Glutamatergic neuron (in vitro differentiated cells): ENCODE results near the gene CDS2. TPM values are rescaled to one million over a fixed set of nuclear protein-coding genes. Genes with fewer than 3 reads are reported as not detected.

ENCODE experiments used
- DNase-seq: peaks from one replicate; pipeline ENCODE4 v3.0.0; 2022
- H3K27ac Mint-ChIP-seq: one replicate; pipeline ENCODE4 v1.8.0; 2020; ENCODE audit warnings: mild to moderate bottlenecking, mixed read lengths, inconsistent platforms; ENCODE audit not compliant: unreplicated experiment
- H3K27me3 Mint-ChIP-seq: one replicate; pipeline ENCODE4 v1.8.0; 2020; ENCODE audit warnings: mild to moderate bottlenecking, moderate library complexity, mixed read lengths, inconsistent platforms; ENCODE audit not compliant: unreplicated experiment
- H3K36me3 Mint-ChIP-seq: one replicate; pipeline ENCODE4 v1.8.0; 2020; ENCODE audit warnings: mild to moderate bottlenecking, mixed read lengths, inconsistent platforms; ENCODE audit not compliant: unreplicated experiment
- H3K4me1 Mint-ChIP-seq: one replicate; pipeline ENCODE4 v1.8.0; 2020; ENCODE audit warnings: mild to moderate bottlenecking, low read depth, mixed read lengths, inconsistent platforms; ENCODE audit not compliant: unreplicated experiment
- H3K4me3 Mint-ChIP-seq: one replicate; pipeline ENCODE4 v1.8.0; 2020; ENCODE audit warnings: mild to moderate bottlenecking, mixed read lengths, inconsistent platforms; ENCODE audit not compliant: unreplicated experiment
- H3K9me3 Mint-ChIP-seq: one replicate; pipeline ENCODE4 v1.8.0; 2020; ENCODE audit warnings: mild to moderate bottlenecking, moderate library complexity, mixed read lengths, inconsistent platforms; ENCODE audit not compliant: unreplicated experiment
- CTCF ChIP-seq: fragments of 200-600 bp; sonication (generic); IDR thresholded peaks from one replicate; pipeline ENCODE4 v1.5.0; 2021; ENCODE audit not compliant: partially characterized antibody, unreplicated experiment
- total RNA-seq: library from RNA; stranded (reverse); fragmentation: NEBNext Ultra II Directional; extraction: Animal tissue kit (Norgen Biotek cat#: 25700); gene quantifications from one replicate; pipeline ENCODE4 v1.2.1, GENCODE V29; 2021; ENCODE audit not compliant: unreplicated experiment

Gene CDS2
- total RNA-seq, 1 donor from 2014 or later = 153 TPM

GRCh38 chr20:5104479-5104878 lies 22.3 kb upstream of the CDS2 start:
- H3K4me1 Mint-ChIP-seq = no peaks in the 10 kb centered on the region
- peaks cover 5% of the 10 kb centered on the region for H3K36me3 Mint-ChIP-seq
- H3K9me3 Mint-ChIP-seq = peaks cover 4% of the 10 kb centered on the region
- H3K27me3 Mint-ChIP-seq = no peaks in the 10 kb centered on the region
- TF ChIP-seq CTCF = no peak
- H3K27ac Mint-ChIP-seq = no peak overlapping the region
- DNase-seq = no peak
- no peak overlapping the region for H3K4me3 Mint-ChIP-seq

GRCh38 chr20:5109276-5109675 lies 17.5 kb upstream of the CDS2 start:
- Mint-ChIP-seq H3K36me3 (peaks cover 4% of the 10 kb centered on the region), H3K9me3 (peaks cover 5% of the 10 kb centered on the region), H3K4me1 (peaks cover 4% of the 10 kb centered on the region), H3K4me3 (no peak overlapping the region), H3K27me3 (no peaks in the 10 kb centered on the region), H3K27ac (no peak overlapping the region)
- no peak for TF ChIP-seq CTCF
- no peak for DNase-seq

GRCh38 chr20:5113615-5113986 lies 13.2 kb upstream of the CDS2 start:
- no peak for TF ChIP-seq CTCF
- H3K27me3 Mint-ChIP-seq = no peaks in the 10 kb centered on the region
- no peaks in the 10 kb centered on the region for H3K36me3 Mint-ChIP-seq
- DNase-seq = no peak
- H3K4me3 Mint-ChIP-seq = peak overlapping the region; percentile 97
- peaks cover 8% of the 10 kb centered on the region for H3K4me1 Mint-ChIP-seq
- peak overlapping the region; percentile 76 for H3K27ac Mint-ChIP-seq
- peaks cover 8% of the 10 kb centered on the region for H3K9me3 Mint-ChIP-seq

GRCh38 chr20:5114403-5114802 lies 12.4 kb upstream of the CDS2 start:
- TF ChIP-seq CTCF = no peak
- Mint-ChIP-seq H3K27ac (peak overlapping the region; percentile 12), H3K4me1 (peaks cover 9% of the 10 kb centered on the region), H3K36me3 (no peaks in the 10 kb centered on the region), H3K4me3 (no peak overlapping the region), H3K27me3 (no peaks in the 10 kb centered on the region), H3K9me3 (peaks cover 8% of the 10 kb centered on the region)
- no peak for DNase-seq

GRCh38 chr20:5116875-5117274 lies 9.9 kb upstream of the CDS2 start:
- H3K4me1 Mint-ChIP-seq = peaks cover 13% of the 10 kb centered on the region
- TF ChIP-seq CTCF = no peak
- no peak for DNase-seq
- H3K27me3 Mint-ChIP-seq = peaks cover 1% of the 10 kb centered on the region
- H3K27ac Mint-ChIP-seq = no peak overlapping the region
- H3K9me3 Mint-ChIP-seq = peaks cover 15% of the 10 kb centered on the region
- no peaks in the 10 kb centered on the region for H3K36me3 Mint-ChIP-seq
- no peak overlapping the region for H3K4me3 Mint-ChIP-seq
